Embryonic facial prominence (tissue), 1 donor: ENCODE results near the gene RINT1.

Source experiments
- DNase-seq: peaks from one replicate; pipeline ENCODE4 v3.0.0-alpha.2; 2016; ENCODE audit errors: extremely low spot score

RINT1 gene

DNA sequence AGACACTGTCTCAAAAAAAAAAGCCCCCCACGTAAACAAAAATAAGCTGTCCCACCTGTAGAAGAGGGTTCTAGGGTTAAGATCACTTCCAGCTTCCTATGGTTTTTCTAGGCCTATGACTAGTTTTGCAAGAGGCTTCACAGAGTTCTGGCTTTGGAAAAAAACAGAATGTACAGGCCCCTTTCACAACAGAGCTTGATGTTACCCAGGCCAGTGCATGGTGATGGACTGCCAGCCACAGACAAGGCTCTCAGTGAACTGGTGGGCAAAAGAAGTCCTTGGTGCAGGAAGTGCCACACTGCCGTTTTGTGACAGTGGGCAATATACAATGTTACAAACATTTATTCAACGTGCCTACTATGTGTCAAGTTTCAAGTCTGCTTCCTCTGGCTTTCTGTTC lies 67.5 kb downstream of the RINT1 start:
- no peak for DNase-seq

- DNase-seq, result no peak
Measured at GRCh38 chr7:105600720-105601550, 68.9 kb downstream of the RINT1 start.

- no peak for DNase-seq
Measured at GRCh38 chr7:105602325-105603305, 70.6 kb downstream of the RINT1 start.

- DNase-seq, result no peak
Measured at GRCh38 chr7:105610165-105610930, 78.3 kb downstream of the RINT1 start.

GRCh38 chr7:105611856-105612775 lies 80.1 kb downstream of the RINT1 start:
- DNase-seq, result no peak

DNA sequence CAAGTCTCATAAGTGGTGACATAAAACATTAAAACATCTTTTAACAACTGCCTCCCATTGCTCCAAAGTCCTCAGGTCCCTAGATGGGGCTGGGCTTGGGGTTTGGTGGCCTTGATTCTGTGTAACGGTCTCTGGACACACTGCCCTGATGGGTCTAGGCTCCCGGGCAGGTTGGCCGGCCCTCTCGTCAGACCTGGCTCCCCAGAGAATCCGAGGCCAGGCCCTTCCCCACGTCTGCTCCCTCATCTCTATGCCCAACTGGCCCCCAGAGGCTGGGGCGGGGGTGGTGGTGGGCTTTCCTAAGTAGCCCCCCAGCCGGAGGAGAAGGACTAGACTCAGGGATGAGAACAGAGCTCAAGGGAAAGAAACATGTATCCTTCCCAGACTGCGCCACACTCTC lies 80.8 kb downstream of the RINT1 start:
- no peak for DNase-seq

GRCh38 chr7:105613611-105614330 lies 81.8 kb downstream of the RINT1 start:
- DNase-seq, result no peak

DNA sequence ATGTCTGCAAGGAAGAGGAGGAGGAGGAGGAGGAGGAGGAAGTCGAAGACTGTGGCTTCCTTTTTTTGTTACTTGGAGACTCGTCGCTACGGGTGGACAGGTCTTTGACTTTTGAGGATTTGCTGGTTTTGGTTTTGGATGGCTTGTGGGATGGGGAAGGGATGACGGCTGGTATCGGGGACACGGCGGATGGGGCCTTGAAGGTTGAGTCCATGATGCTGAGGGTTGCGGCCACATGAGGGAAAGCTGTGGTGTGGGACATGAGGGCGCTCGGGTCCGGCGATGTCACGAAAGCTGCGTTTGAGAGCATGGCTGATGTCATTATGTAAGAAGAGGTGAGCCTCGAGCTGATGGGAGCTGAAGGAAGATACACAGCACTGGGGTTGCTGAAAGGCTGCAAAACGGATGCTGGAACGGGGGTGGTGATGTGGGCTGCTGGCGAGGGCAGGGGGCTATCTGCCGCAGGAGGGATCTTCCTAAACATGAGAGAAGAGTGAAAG lies 82.4 kb downstream of the RINT1 start:
- DNase-seq, result no peak
